Effector memory CD4-positive, alpha-beta T cell (primary cell): ENCODE measurements around the gene CALY.

Experiments used
- DNase-seq, 3 donors: peaks; one replicate each; pipeline ENCODE4 v3.0.0-alpha.2; 2020
- H3K27ac ChIP-seq: 2 replicates; pipeline ENCODE4 v1.7.0; 2013; ENCODE audit warnings: mild to moderate bottlenecking, low read length, moderate library complexity; ENCODE audit not compliant: insufficient read depth, poor library complexity, severe bottlenecking
- H3K27me3 ChIP-seq: replicated peaks from 2 replicates; pipeline ENCODE4 v1.7.0; 2013; ENCODE audit warnings: mild to moderate bottlenecking, low read length; ENCODE audit not compliant: insufficient read depth, control insufficient read depth, poor library complexity, severe bottlenecking
- H3K36me3 ChIP-seq: 2 replicates; pipeline ENCODE4 v1.7.0; 2013; ENCODE audit warnings: mild to moderate bottlenecking, low read length, moderate library complexity; ENCODE audit not compliant: control insufficient read depth, insufficient read depth
- H3K4me1 ChIP-seq: 2 replicates; pipeline ENCODE4 v1.7.0; 2013; ENCODE audit warnings: low read length, mild to moderate bottlenecking; ENCODE audit not compliant: control insufficient read depth, insufficient read depth, poor library complexity, severe bottlenecking
- H3K4me3 ChIP-seq: 2 replicates; pipeline ENCODE4 v1.7.0; 2013; ENCODE audit warnings: low read length, low read depth, mild to moderate bottlenecking; ENCODE audit not compliant: insufficient read depth, poor library complexity, severe bottlenecking
- H3K9me3 ChIP-seq: 2 replicates; pipeline ENCODE4 v1.7.0; 2013; ENCODE audit warnings: mild to moderate bottlenecking, low read length, moderate library complexity; ENCODE audit not compliant: control insufficient read depth

CALY gene

GRCh38 chr10:133306097-133306476 is 30.6 kb downstream of the CALY start:
- Histone ChIP-seq H3K4me3 (no peak overlapping the region), H3K27ac (no peak overlapping the region), H3K27me3 (no peaks in the 10 kb centered on the region), H3K4me1 (peaks cover 16% of the 10 kb centered on the region), H3K9me3 (no peaks in the 10 kb centered on the region), H3K36me3 (peaks cover 32% of the 10 kb centered on the region)
- DNase-seq: no peak

GRCh38 chr10:133303206-133303605 is 33.5 kb downstream of the CALY start:
- Histone ChIP-seq H3K27me3 (no peaks in the 10 kb centered on the region), H3K4me1 (peaks cover 12% of the 10 kb centered on the region), H3K36me3 (peaks cover 48% of the 10 kb centered on the region), H3K4me3 (no peak overlapping the region), H3K9me3 (no peaks in the 10 kb centered on the region), H3K27ac (no peak overlapping the region)
- no peak for DNase-seq

- no peak overlapping the region for H3K27ac ChIP-seq
- H3K36me3 ChIP-seq: peaks cover 57% of the 10 kb centered on the region
- no peaks in the 10 kb centered on the region for H3K27me3 ChIP-seq
- peaks cover 5% of the 10 kb centered on the region for H3K4me1 ChIP-seq
- H3K4me3 ChIP-seq: no peak overlapping the region
- DNase-seq: no peak
- H3K9me3 ChIP-seq: no peaks in the 10 kb centered on the region
Observed at GRCh38 chr10:133302230-133302629, 34.5 kb downstream of the CALY start.

- Histone ChIP-seq H3K4me1 (no peaks in the 10 kb centered on the region), H3K4me3 (no peak overlapping the region), H3K36me3 (peaks cover 72% of the 10 kb centered on the region), H3K27ac (no peak overlapping the region), H3K9me3 (no peaks in the 10 kb centered on the region), H3K27me3 (no peaks in the 10 kb centered on the region)
- DNase-seq: no peak
Observed at GRCh38 chr10:133299738-133300137, 37.0 kb downstream of the CALY start.

- no peaks in the 10 kb centered on the region for H3K27me3 ChIP-seq
- H3K9me3 ChIP-seq: no peaks in the 10 kb centered on the region
- no peak overlapping the region for H3K27ac ChIP-seq
- no peak for DNase-seq
- H3K4me3 ChIP-seq: no peak overlapping the region
- H3K4me1 ChIP-seq: no peaks in the 10 kb centered on the region
- H3K36me3 ChIP-seq: peaks cover 77% of the 10 kb centered on the region
Observed at GRCh38 chr10:133299224-133299623, 37.5 kb downstream of the CALY start.

GRCh38 chr10:133298466-133298865 is 38.2 kb downstream of the CALY start:
- DNase-seq: no peak
- H3K27me3 ChIP-seq: no peaks in the 10 kb centered on the region
- H3K4me1 ChIP-seq: no peaks in the 10 kb centered on the region
- peaks cover 85% of the 10 kb centered on the region for H3K36me3 ChIP-seq
- H3K27ac ChIP-seq: no peak overlapping the region
- no peaks in the 10 kb centered on the region for H3K9me3 ChIP-seq
- H3K4me3 ChIP-seq: no peak overlapping the region

- peaks cover 92% of the 10 kb centered on the region for H3K36me3 ChIP-seq
- DNase-seq: no peak
Observed at GRCh38 chr10:133297504-133297903, 39.2 kb downstream of the CALY start.

GRCh38 chr10:133295426-133296320 is 41.0 kb downstream of the CALY start:
- DNase-seq: no peak
- no peaks in the 10 kb centered on the region for H3K9me3 ChIP-seq
- H3K4me1 ChIP-seq: no peaks in the 10 kb centered on the region
- H3K4me3 ChIP-seq: no peak overlapping the region
- H3K27me3 ChIP-seq: no peaks in the 10 kb centered on the region
- peaks cover 83% of the 10 kb centered on the region for H3K36me3 ChIP-seq
- no peak overlapping the region for H3K27ac ChIP-seq

More at GRCh38 chr10:133297504-133297903, 39.2 kb downstream of the CALY start:
- Histone ChIP-seq H3K4me3 (no peak overlapping the region), H3K27me3 (no peaks in the 10 kb centered on the region), H3K9me3 (no peaks in the 10 kb centered on the region), H3K4me1 (no peaks in the 10 kb centered on the region), H3K27ac (no peak overlapping the region)

- H3K27me3 ChIP-seq: no peaks in the 10 kb centered on the region
- H3K9me3 ChIP-seq: no peaks in the 10 kb centered on the region
- H3K27ac ChIP-seq: no peak overlapping the region
- H3K4me1 ChIP-seq: no peaks in the 10 kb centered on the region
- H3K36me3 ChIP-seq: peaks cover 78% of the 10 kb centered on the region
- no peak for DNase-seq
- no peak overlapping the region for H3K4me3 ChIP-seq
Observed at GRCh38 chr10:133294189-133294588, 42.5 kb downstream of the CALY start.

GRCh38 chr10:133293810-133294119 is 42.9 kb downstream of the CALY start:
- Histone ChIP-seq H3K27ac (no peak overlapping the region), H3K4me3 (no peak overlapping the region), H3K36me3 (peaks cover 78% of the 10 kb centered on the region), H3K4me1 (no peaks in the 10 kb centered on the region), H3K9me3 (no peaks in the 10 kb centered on the region), H3K27me3 (no peaks in the 10 kb centered on the region)
- DNase-seq: no peak
